Gastroesophageal sphincter (tissue), 4 donors: ENCODE measurements around the gene INPP5D. TPM values are rescaled to one million over a fixed set of nuclear protein-coding genes. Genes with fewer than 3 reads are reported as not detected.
A peak's percentile ranks its signal among the peaks of the same experiment; 100 is the strongest.

Experiments
- ATAC-seq: fragments of 150-250 bp; one replicate; pipeline ENCODE4 v1.9.1; 2016; ENCODE audit warnings: mild to moderate bottlenecking, moderate library complexity
- H3K27ac ChIP-seq, 4 donors: fragments of 200-600 bp; sonication (generic) in 3 of 4; 1 replicate in 3 of 4; 2 replicates in 1 of 4; pipeline ENCODE4 v1.5.1; 2016 to 2019
- H3K27me3 ChIP-seq: fragments of 200-600 bp; sonication (generic); one replicate; pipeline ENCODE4 v1.5.1; 2019
- H3K36me3 ChIP-seq, 2 donors: fragments of 200-600 bp; sonication (generic); one replicate each; pipeline ENCODE4 v1.5.1; 2019; ENCODE audit warnings: control low read depth in 1 of 2
- H3K4me1 ChIP-seq, 3 donors: fragments of 200-600 bp; sonication (generic); 1 replicate in 2 of 3; 2 replicates in 1 of 3; pipeline ENCODE4 v1.5.1; 2016 to 2019; ENCODE audit warnings: control low read depth in 2 of 3
- H3K4me3 ChIP-seq, 2 donors: fragments of 200-600 bp; sonication (generic); one replicate each; pipeline ENCODE4 v1.5.1; 2019; ENCODE audit warnings: mild to moderate bottlenecking in 1 of 2, moderate library complexity in 1 of 2
- H3K9me3 ChIP-seq, 3 donors: fragments of 200-600 bp; sonication (generic); one replicate each; pipeline ENCODE4 v1.5.1; 2017 to 2019; ENCODE audit warnings: control low read depth in 2 of 3
- CTCF ChIP-seq, 4 experiments: fragments of 200-600 bp in 2 of 4; fragments of 450-650 bp in 2 of 4; sonication (generic) in 1 of 4; IDR thresholded peaks; one replicate each; pipeline ENCODE4 v1.5.1; 2017 to 2019; ENCODE audit warnings: antibody characterized with exemption in 4 of 4, mild to moderate bottlenecking in 2 of 4, moderate library complexity in 2 of 4
- EP300 ChIP-seq: sonication (generic); formaldehyde crosslinking; IDR thresholded peaks from one replicate; pipeline ENCODE4 v1.6.1; 2017; ENCODE audit warnings: antibody characterized with exemption, mild to moderate bottlenecking
- POLR2A ChIP-seq, 2 donors: fragments of 450-650 bp; IDR thresholded peaks; one replicate each; pipeline ENCODE4 v1.6.1; 2017; ENCODE audit warnings: antibody characterized with exemption in 2 of 2, mild to moderate bottlenecking in 2 of 2, moderate library complexity in 1 of 2
- POLR2AphosphoS5 ChIP-seq: sonication (generic); formaldehyde crosslinking; IDR thresholded peaks from one replicate; pipeline ENCODE4 v1.6.1; 2017; ENCODE audit warnings: antibody characterized with exemption
- WGBS, 2 donors: methylation state at CpG; one replicate each; pipeline ENCODE4 v1.1.5; 2018; ENCODE audit warnings: low coverage in 1 of 2; 5-methylcytosine and 5-hydroxymethylcytosine counted together
- total RNA-seq, 4 donors: library from RNA; depleted of rRNA; stranded (reverse); fragments of >200 nt; gene quantifications; one replicate each; pipeline ENCODE4 v1.1.0, GENCODE V29; 2016

The INPP5D gene
- total RNA-seq, 4 donors from 2014 or later, result 6.5 to 12.4 (median 9.3) TPM

- H3K36me3 ChIP-seq, result peaks cover 0 to under 1% of the 10 kb centered on the region in 2 donors
- 7 to 20% methylated on average over 2 to 4 of the region's 18 CpGs for WGBS, 2 donors
- H3K4me1 ChIP-seq, result no peaks in the 10 kb centered on the region
- no peak for ATAC-seq
- TF ChIP-seq POLR2AphosphoS5 (no peak), EP300 (no peak), POLR2A (IDR thresholded peaks at IDR 0.05) (no peak), CTCF (IDR thresholded peaks at IDR 0.05) (no peak)
- peaks cover 20% of the 10 kb centered on the region for H3K27me3 ChIP-seq
- H3K27ac ChIP-seq, result no peak overlapping the region
- no peaks in the 10 kb centered on the region for H3K9me3 ChIP-seq
- H3K4me3 ChIP-seq, result no peak overlapping the region
These were observed 103.5 kb downstream of the INPP5D start for GRCh38 chr2:233163486-233164103.

- ATAC-seq, result no peak
- Histone ChIP-seq H3K4me3 (no peak overlapping the region), H3K27me3 (peaks cover 20% of the 10 kb centered on the region), H3K27ac (no peak overlapping the region), H3K9me3 (no peaks in the 10 kb centered on the region), H3K36me3 (peaks cover 0 to 7% of the 10 kb centered on the region in 2 donors), H3K4me1 (no peaks in the 10 kb centered on the region)
- TF ChIP-seq POLR2AphosphoS5, result no peak
- no peak for TF ChIP-seq CTCF (IDR thresholded peaks at IDR 0.05)
- no peak for TF ChIP-seq EP300
- TF ChIP-seq POLR2A (IDR thresholded peaks at IDR 0.05), result no peak
- WGBS, 2 donors, result 69 to 76% methylated on average over 5 to 6 of the region's 17 CpGs
These were observed 104.0 kb downstream of the INPP5D start for GRCh38 chr2:233164128-233164635.

GRCh38 chr2:233164967-233165366 is 104.8 kb downstream of the INPP5D start:
- 89 to 94% methylated on average over 3 to 4 of the region's 4 CpGs for WGBS, 2 donors
- no peak for TF ChIP-seq CTCF (IDR thresholded peaks at IDR 0.05)
- Histone ChIP-seq H3K9me3 (no peaks in the 10 kb centered on the region), H3K27ac (no peak overlapping the region), H3K27me3 (peaks cover 20% of the 10 kb centered on the region), H3K4me3 (no peak overlapping the region), H3K4me1 (no peaks in the 10 kb centered on the region), H3K36me3 (peaks cover 0 to 15% of the 10 kb centered on the region in 2 donors)
- ATAC-seq, result no peak

GRCh38 chr2:233165543-233165894 is 105.4 kb downstream of the INPP5D start:
- WGBS, 2 donors, result 75 to 100% methylated on average over 1 to 4 of the region's 4 CpGs
- ATAC-seq, result no peak
- no peaks in the 10 kb centered on the region for H3K4me1 ChIP-seq
- no peaks in the 10 kb centered on the region for H3K9me3 ChIP-seq
- H3K27me3 ChIP-seq, result peaks cover 20% of the 10 kb centered on the region
- H3K4me3 ChIP-seq, result no peak overlapping the region
- no peak overlapping the region for H3K27ac ChIP-seq
- peaks cover 0 to 20% of the 10 kb centered on the region in 2 donors for H3K36me3 ChIP-seq
- TF ChIP-seq POLR2A (IDR thresholded peaks at IDR 0.05) (no peak), POLR2AphosphoS5 (no peak), CTCF (IDR thresholded peaks at IDR 0.05) (no peak), EP300 (no peak)

GRCh38 chr2:233165895-233166661 is 105.9 kb downstream of the INPP5D start:
- Histone ChIP-seq H3K27ac (no peak overlapping the region), H3K4me1 (no peaks in the 10 kb centered on the region), H3K4me3 (no peak overlapping the region), H3K27me3 (peaks cover 20% of the 10 kb centered on the region), H3K9me3 (no peaks in the 10 kb centered on the region), H3K36me3 (peaks cover 0 to 20% of the 10 kb centered on the region in 2 donors)
- peak; percentile 70 for ATAC-seq
- TF ChIP-seq POLR2A (IDR thresholded peaks at IDR 0.05) (no peak), CTCF (IDR thresholded peaks at IDR 0.05) (no peak), POLR2AphosphoS5 (no peak)
- 52 to 64% methylated on average over 7 to 8 of the region's 19 CpGs for WGBS, 2 donors
